ENCODE measurements around the gene TSC1. TPM values are rescaled to one million over a fixed set of nuclear protein-coding genes. Genes with fewer than 3 reads are reported as not detected.

The TSC1 gene
- total and polyA plus RNA-seq, 2 experiments from 2014 or later, result 23.7 to 48.0 TPM

DNA sequence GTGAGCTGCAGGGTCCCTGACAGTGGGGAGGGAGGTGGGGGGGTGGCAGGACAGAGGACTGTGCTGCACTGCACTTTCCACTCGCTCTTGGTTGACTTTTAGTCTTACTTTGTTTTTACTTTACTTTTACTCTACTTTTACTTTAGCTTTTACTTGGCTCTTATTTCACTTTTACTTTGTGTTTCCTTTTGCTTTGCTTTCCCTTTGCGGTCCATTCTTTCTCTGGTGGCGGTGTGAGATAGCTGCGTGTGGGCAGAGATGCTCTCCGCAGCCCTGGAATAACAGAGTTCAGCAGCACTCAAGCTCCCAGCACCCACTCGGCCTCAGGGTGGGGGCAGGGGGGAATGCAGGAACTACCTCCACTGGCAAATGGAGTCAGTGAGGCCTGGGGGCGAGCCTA lies 71.0 kb downstream of the TSC1 start (continued):
- TF ChIP-seq, protein P1, sequence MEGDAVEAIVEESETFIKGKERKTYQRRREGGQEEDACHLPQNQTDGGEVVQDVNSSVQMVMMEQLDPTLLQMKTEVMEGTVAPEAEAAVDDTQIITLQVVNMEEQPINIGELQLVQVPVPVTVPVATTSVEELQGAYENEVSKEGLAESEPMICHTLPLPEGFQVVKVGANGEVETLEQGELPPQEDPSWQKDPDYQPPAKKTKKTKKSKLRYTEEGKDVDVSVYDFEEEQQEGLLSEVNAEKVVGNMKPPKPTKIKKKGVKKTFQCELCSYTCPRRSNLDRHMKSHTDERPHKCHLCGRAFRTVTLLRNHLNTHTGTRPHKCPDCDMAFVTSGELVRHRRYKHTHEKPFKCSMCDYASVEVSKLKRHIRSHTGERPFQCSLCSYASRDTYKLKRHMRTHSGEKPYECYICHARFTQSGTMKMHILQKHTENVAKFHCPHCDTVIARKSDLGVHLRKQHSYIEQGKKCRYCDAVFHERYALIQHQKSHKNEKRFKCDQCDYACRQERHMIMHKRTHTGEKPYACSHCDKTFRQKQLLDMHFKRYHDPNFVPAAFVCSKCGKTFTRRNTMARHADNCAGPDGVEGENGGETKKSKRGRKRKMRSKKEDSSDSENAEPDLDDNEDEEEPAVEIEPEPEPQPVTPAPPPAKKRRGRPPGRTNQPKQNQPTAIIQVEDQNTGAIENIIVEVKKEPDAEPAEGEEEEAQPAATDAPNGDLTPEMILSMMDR (conservative IDR thresholded peaks at IDR 0.05; ENCODE audit: low read depth in 2 of 2), result no peak
- TF ChIP-seq, protein P2, sequence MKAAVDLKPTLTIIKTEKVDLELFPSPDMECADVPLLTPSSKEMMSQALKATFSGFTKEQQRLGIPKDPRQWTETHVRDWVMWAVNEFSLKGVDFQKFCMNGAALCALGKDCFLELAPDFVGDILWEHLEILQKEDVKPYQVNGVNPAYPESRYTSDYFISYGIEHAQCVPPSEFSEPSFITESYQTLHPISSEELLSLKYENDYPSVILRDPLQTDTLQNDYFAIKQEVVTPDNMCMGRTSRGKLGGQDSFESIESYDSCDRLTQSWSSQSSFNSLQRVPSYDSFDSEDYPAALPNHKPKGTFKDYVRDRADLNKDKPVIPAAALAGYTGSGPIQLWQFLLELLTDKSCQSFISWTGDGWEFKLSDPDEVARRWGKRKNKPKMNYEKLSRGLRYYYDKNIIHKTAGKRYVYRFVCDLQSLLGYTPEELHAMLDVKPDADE (IDR thresholded peaks at IDR 0.05), result no peak
- TF ChIP-seq ZNF114 (CRISPR knock-in tag; IDR thresholded peaks at IDR 0.05) (no peak), CREB1 (CRISPR knock-in tag; IDR thresholded peaks at IDR 0.05; ENCODE audit: low read depth) (no peak), JUNB (IDR thresholded peaks at IDR 0.05; ENCODE audit: unreplicated experiment) (no peak)

DNA sequence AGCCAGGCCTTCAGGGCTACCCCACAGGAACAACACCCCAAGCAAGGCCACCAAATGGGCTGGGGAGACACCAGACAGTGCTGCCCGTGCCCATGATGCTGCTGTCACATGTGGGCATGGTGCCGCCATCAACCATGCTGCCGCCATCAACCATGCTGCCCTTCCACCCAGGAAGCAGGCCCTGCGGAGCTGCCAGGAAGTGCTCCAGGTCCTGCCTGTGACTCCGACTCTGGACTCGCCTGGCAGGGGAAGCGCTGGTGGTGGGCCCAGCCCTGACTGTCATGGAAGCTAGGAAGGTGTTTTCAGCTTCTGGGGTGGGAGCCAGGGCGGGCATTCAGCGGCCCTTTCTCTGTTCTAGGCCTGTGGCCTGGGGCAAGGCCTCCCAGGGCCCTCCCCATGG lies 75.2 kb downstream of the TSC1 start:
- Histone ChIP-seq H3K36me3 (ENCODE audit: insufficient read depth) (no peaks in the 10 kb centered on the region), H3K4me3 (no peak overlapping the region), H3K79me2 (replicated peaks; ENCODE audit: insufficient read depth) (no peaks in the 10 kb centered on the region), H3F3A (replicated peaks; ENCODE audit: low read depth) (no peaks in the 10 kb centered on the region), H4K20me1 (replicated peaks; ENCODE audit: insufficient read depth) (no peaks in the 10 kb centered on the region), H2AFZ (no peak overlapping the region), H3K27ac (ENCODE audit: low read depth) (no peak overlapping the region), H3K4me2 (no peak overlapping the region), H3K27me3 (ENCODE audit: insufficient read depth) (no peaks in the 10 kb centered on the region), H3K9me2 (ENCODE audit: insufficient read depth) (no peaks in the 10 kb centered on the region), H3K4me1 (ENCODE audit: insufficient read depth) (no peaks in the 10 kb centered on the region; the same call in 1 of the 2 replicates)
- Mint-ChIP-seq H3K9me3 (no peaks in the 10 kb centered on the region), H3K27ac (no peak overlapping the region), H3K4me1 (peaks cover 9% of the 10 kb centered on the region), H3K27me3 (ENCODE audit: insufficient read depth, low read depth, poor library complexity) (peaks cover 4% of the 10 kb centered on the region), H3K4me3 (no peak overlapping the region), H3K36me3 (ENCODE audit: low read depth) (no peaks in the 10 kb centered on the region)
- no peak for DNase-seq (ENCODE audit: low spot score)
- no peak for ATAC-seq
- TF ChIP-seq, protein P2 (IDR thresholded peaks at IDR 0.05), result no peak
- no peak for TF ChIP-seq ZNF331 (CRISPR knock-in tag; IDR thresholded peaks at IDR 0.05; ENCODE audit: low read depth)
- TF ChIP-seq, protein P3, sequence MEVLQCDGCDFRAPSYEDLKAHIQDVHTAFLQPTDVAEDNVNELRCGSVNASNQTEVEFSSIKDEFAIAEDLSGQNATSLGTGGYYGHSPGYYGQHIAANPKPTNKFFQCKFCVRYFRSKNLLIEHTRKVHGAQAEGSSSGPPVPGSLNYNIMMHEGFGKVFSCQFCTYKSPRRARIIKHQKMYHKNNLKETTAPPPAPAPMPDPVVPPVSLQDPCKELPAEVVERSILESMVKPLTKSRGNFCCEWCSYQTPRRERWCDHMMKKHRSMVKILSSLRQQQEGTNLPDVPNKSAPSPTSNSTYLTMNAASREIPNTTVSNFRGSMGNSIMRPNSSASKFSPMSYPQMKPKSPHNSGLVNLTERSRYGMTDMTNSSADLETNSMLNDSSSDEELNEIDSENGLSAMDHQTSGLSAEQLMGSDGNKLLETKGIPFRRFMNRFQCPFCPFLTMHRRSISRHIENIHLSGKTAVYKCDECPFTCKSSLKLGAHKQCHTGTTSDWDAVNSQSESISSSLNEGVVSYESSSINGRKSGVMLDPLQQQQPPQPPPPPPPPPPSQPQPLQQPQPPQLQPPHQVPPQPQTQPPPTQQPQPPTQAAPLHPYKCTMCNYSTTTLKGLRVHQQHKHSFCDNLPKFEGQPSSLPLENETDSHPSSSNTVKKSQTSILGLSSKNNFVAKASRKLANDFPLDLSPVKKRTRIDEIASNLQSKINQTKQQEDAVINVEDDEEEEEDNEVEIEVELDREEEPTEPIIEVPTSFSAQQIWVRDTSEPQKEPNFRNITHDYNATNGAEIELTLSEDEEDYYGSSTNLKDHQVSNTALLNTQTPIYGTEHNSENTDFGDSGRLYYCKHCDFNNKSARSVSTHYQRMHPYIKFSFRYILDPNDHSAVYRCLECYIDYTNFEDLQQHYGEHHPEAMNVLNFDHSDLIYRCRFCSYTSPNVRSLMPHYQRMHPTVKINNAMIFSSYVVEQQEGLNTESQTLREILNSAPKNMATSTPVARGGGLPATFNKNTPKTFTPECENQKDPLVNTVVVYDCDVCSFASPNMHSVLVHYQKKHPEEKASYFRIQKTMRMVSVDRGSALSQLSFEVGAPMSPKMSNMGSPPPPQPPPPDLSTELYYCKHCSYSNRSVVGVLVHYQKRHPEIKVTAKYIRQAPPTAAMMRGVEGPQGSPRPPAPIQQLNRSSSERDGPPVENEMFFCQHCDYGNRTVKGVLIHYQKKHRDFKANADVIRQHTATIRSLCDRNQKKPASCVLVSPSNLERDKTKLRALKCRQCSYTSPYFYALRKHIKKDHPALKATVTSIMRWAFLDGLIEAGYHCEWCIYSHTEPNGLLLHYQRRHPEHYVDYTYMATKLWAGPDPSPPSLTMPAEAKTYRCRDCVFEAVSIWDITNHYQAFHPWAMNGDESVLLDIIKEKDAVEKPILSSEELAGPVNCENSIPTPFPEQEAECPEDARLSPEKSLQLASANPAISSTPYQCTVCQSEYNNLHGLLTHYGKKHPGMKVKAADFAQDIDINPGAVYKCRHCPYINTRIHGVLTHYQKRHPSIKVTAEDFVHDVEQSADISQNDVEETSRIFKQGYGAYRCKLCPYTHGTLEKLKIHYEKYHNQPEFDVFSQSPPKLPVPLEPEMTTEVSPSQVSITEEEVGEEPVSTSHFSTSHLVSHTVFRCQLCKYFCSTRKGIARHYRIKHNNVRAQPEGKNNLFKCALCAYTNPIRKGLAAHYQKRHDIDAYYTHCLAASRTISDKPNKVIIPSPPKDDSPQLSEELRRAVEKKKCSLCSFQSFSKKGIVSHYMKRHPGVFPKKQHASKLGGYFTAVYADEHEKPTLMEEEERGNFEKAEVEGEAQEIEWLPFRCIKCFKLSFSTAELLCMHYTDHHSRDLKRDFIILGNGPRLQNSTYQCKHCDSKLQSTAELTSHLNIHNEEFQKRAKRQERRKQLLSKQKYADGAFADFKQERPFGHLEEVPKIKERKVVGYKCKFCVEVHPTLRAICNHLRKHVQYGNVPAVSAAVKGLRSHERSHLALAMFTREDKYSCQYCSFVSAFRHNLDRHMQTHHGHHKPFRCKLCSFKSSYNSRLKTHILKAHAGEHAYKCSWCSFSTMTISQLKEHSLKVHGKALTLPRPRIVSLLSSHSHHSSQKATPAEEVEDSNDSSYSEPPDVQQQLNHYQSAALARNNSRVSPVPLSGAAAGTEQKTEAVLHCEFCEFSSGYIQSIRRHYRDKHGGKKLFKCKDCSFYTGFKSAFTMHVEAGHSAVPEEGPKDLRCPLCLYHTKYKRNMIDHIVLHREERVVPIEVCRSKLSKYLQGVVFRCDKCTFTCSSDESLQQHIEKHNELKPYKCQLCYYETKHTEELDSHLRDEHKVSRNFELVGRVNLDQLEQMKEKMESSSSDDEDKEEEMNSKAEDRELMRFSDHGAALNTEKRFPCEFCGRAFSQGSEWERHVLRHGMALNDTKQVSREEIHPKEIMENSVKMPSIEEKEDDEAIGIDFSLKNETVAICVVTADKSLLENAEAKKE (CRISPR knock-in tag; IDR thresholded peaks at IDR 0.05), result no peak
- TF ChIP-seq, protein P1 (conservative IDR thresholded peaks at IDR 0.05; ENCODE audit: low read depth in 2 of 2), result no peak
- no peak for TF ChIP-seq POLR2AphosphoS5 (IDR thresholded peaks at IDR 0.05; ENCODE audit: low read depth)
- no peak for TF ChIP-seq ZNF114 (CRISPR knock-in tag; IDR thresholded peaks at IDR 0.05)
- no peak for TF ChIP-seq STAT1 (IDR thresholded peaks at IDR 0.05; ENCODE audit: unreplicated experiment)

Measured in GM23338 (cell line).